ENCODE data around the gene PALLD.

PALLD gene

GRCh38 chr4:168560184-168561180 lies 63.6 kb downstream of the PALLD start:
- no peak for DNase-seq

- no peak for DNase-seq
These were observed 65.3 kb downstream of the PALLD start for GRCh38 chr4:168562041-168562571.

GRCh38 chr4:168564023-168564422 lies 67.2 kb downstream of the PALLD start:
- DNase-seq: no peak

DNA sequence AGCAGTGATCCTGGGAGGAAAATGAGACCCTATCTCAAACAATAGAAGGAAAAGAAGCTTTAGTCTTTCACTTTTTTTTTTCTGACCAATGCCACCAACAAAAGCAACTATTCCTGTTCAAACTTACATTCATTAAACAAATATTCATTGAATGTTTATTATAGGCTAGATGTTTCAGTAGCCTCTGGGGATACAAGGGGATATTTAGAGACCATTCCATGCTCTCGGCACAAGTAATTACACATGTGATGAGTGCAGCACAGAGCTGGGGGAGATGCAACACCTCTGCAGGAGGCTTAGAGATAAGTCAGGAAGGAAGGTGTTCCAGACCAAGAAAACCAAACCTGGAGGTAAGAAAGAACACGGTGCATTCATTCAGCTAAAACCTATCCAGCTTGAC lies 68.3 kb downstream of the PALLD start:
- no peak for DNase-seq

DNA sequence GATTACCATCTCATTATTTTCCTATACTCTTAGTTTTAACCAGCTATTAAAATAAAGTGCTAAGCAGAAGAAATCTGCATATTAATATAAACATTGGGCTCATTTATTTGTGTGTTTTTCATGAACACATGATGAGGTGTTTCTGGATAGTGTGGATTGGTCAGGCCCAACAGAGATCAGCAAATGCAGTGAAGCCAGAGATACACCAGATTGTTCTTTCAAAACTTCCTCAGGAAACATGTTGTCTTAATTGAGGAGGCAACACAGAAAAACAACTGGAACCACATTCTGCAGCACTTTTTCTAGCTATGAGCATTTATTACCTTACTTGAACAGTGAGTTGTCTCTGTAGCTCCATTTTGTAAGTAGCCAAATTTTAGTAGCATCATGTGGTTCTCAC lies 69.9 kb downstream of the PALLD start:
- DNase-seq: no peak

DNA sequence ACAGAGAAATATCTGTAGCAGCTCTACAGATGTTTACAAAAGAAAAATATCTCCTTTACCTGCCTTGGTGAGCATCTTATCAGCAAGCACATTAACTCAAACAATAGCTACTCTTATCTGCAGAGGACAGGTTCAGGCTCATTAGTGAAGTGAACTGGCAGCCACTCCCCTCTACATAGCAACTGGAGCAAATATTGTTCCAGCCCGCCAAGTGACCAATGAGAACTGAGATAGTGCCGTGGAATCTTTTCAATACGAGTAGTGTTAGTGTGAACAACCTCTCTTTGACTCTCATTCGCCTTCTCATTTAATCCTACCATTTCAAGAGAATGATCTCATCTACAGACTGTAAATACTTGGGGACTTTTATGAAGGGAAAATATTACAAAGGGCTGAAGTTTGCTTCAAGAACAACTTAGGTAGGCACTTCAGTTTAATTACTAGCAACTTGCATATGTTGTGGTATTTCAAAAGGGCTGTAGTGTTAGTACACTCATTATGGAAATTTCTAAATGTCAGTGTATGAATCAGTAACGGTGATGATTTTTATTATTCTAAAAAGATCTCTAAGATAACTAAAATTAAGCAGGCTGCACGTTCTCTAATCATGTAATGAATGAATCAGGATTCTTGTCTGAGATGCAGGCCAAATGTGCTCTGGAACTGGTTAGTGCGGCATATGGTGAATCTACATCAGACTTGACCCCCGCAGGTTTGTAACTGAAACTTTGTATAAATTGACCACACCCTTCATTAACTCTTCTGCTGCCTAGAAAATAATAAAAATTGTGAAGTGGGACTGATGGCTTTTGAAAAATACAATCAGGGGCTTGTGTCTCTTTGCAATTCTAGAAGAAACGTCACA lies 72.4 kb downstream of the PALLD start:
- DNase-seq: no peak

- DNase-seq: no peak
These were observed 73.1 kb downstream of the PALLD start for GRCh38 chr4:168569931-168570276.

DNA sequence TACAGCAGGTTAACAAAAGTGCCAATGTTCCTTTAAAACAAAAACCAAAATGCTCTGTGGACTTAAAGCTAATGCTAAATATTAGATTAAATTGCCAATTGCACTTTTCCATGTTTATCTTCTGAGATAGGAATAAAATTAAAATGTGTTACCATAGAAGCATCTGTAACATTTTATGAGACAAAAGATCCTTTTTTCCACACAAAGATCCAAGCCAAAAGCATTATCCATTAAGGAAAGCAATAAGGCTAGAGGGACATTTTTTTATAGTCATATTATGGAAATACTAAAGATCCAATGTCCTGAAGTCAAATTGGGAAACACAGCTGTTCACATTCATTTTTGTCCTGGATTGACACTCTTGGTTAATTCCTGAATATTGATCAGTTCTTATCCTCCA lies 73.6 kb downstream of the PALLD start:
- DNase-seq: no peak

DNA sequence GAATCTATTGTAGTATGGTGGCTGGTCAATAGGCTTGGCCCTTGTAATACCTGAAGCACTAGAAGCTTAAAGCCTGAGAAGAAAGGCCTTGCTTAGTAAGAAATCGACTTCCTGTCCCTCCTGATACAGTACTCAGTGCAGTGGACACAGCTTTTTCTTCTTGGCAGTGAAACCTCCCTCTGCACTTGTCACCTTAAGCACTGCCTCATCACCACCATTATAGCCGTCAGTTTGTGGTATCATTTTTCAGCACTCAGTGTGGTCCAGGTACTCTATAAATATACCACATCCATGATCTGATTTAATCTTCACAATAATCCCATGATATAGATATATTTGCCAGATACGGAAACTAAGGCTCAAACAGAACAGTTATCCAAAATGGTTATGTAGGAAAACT lies 75.2 kb downstream of the PALLD start:
- no peak for DNase-seq

DNA sequence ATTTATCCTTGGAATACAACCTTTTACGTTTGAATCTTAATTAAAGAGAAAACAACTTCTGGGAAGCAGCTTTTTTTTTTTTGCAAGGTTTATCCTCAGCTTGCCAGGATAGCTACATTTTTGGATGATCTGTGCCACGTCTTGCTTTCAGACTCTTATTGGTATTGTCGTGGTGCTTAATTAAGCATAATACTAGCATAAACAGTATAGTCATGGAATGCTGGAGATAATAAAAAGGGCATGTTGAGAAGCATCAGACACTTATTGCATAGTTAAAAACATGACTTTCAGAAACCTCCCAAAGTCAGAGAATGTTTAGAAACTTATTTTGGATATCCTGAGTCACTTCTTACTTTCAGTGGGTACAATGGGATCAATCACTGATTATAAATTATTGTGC lies 77.0 kb downstream of the PALLD start:
- no peak for DNase-seq

DNA sequence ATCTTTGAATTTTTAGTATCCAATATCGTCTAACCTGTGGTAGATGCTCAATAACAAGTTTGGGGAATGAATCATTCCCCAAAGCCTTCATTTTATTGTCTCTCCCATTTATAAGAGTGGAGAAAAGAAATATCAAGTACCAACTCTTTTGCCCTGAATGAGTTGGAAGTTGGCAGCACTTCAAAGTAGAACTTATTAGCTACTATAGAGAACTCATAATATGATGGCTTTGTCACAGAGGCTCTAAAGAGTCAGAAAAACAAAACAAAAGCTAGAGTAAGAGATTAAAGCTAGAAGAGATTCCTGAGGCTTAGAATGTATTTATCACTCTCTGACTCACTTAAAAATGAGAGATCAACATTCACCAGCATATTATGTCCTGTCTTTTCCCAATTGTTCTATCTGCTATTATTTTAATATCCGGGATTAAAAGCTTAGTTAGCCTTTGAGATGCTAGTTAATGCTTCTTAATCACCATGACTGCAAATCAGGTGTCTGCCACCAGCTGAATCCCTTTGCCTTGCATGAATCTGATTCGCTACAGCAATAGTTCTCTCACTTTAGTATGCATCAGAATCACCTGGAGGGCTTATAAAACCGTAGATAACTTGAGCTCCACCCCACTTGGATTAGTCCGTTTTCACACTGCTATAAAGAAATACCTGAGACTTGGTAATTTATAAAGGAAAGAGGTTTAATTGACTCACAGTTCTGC lies 77.9 kb downstream of the PALLD start:
- DNase-seq: no peak

DNA sequence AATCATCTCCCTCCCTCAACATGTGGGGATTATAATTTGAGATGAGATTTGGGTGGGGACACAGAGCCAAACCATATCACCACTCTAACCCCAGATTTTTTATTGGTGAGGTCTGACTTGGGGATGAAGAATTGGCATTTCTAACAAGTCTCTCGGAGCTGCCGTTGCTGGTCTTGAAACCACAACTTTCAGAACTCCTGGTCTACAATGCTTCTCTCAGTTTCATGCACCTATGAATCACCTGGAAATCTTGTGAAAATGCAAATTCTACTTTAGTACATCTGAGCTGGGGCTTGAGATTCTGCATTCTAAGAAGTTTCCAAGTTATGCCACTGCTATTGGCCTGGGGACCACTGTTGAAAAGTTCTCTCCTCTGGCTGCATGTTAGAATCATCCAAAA lies 78.6 kb downstream of the PALLD start:
- DNase-seq: no peak

DNA sequence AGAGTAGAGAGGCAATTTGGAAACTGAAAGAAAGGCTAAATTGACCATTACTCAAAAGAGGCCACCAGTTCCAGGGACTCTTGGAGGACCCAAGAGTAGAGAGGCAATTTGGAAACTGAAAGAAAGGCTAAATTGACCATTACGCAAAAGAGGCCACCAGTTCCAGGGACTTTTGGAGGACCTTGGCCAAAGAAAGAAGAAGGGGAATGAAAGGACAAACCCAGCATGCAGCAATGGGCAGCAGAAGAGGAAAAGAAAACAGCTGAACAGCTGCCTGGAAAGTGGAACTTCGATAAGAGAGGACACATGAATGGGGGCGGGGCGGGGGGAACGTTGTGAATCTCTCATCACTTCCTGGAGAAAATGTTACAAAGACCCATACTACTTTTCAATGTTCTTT lies 80.8 kb downstream of the PALLD start:
- DNase-seq: no peak

GRCh38 chr4:168580228-168580627 lies 83.4 kb downstream of the PALLD start:
- no peak for DNase-seq

- no peak for DNase-seq
These were observed 87.5 kb downstream of the PALLD start for GRCh38 chr4:168584321-168584771.

DNA sequence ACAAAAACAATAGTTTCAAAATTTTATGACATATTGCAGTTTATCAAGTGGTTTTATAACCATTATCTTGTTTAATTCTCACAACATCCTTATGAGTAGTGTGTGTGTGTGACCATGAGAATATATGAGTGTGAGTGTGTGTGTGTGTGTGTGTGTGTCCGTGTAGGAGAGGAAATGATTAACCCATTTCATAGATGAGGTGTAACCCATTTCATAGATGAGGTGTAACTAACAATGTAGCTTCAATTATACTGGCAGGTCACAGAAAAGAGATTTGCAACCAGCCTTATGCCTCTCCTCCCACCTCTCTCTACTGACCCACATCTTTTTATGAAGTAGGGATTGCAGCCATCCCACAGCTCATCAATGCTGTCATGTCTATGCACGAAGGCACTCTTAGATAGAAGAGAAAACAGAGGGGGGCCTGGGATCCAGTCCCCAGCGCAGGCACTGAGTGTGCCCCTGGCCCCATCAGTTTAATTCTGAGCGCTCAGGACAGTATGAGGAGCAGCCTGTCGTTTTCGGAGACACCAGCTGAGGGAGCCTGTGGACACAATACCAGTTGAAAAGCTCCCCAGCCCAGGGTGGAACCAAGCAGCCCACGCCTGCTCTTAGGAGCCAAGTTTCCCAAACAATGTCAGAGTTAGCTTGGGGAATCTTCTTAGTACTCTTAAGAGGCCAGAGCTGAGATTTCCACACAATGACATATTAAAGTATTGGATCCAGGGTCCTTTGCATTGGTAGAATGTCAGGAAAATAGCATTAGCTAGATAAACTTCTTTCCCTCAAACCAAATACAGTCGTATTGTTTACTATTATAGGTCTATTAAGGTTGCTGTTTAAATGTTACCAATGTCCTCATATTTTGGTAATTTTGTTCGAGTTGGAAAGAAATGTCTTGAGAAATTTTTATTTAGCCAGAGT lies 88.6 kb downstream of the PALLD start:
- DNase-seq: no peak

DNA sequence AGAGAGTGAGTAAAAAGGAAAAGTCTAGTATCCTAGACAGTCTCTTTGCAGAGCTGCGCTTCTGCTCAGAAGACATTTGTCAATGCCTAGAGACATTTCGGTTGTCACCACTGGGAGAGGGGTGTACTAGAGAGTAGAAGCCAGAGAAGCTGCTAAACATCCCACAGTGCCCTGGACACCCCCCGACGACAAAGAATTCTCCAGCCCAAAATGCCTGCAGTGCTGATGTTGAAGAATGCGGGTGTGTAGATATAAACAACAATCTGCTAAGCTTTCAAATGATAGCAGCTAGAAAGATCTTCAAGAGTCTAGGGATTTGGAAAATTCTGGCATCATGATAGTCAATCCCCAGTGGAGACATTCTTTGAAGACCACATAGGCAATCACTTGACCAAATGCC lies 90.1 kb downstream of the PALLD start:
- DNase-seq: no peak

DNA sequence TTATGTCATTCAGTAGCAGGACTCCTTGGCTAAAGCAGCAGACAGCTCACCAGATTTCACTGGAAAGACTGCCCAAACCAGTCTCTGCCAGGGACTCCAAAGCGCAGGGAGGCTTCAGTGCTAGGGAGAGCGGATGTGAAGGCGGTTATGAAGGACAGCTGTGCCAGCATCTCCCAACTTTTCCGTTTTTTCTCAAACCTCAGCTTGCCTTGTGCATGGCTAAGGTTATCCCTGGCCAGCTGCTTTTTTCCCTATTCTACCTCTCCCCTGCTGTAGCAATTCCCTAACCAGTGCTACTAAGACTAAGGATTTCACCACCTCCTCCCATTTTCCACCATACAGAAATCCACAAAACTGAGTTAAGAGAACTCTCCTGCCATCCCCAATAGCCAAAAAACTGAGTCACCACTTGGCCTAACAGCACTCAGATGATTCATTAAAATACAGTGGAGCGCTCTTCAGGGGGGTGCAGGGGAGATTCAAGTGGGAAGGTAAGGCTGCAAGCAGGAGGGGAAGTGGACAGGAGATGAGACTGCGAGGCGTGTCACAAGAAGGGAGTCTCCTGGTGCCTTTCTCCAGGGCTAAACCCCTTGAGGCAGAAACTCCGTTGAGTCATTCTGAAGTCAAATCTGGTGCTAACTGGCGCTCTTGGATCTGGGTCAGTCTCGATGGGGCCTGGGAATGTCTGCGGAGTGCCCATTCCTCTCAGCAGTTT lies 90.7 kb downstream of the PALLD start:
- no peak for DNase-seq

DNA sequence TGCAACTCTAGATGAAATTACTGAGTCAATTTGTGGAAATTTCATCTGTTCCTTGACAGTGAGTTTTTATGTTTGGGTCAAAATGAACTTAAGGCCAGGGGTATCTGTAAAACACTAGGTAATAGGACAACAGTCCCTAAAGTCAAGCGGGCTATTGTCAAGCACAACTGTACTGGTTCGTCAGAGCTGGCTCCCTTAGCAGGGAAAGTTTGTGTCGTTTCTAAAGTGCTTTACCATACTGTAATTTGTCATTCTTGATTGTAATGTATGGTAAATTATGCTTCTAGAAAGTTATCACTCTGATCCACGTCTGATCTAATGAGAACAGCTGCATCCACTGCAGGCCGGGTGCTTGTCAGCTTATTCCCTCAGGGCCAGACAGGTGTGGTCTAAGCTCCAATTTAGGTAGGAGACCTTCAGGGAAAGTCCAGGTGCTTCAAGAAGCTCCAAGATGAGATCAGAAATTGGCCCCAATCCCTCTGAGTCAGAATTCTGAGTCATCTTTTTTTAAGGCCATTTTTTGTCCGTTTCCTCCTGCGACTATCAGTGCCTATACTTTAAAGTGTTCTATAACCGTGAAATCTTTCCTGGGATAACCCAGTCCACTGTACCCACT lies 92.2 kb downstream of the PALLD start:
- no peak for DNase-seq

DNA sequence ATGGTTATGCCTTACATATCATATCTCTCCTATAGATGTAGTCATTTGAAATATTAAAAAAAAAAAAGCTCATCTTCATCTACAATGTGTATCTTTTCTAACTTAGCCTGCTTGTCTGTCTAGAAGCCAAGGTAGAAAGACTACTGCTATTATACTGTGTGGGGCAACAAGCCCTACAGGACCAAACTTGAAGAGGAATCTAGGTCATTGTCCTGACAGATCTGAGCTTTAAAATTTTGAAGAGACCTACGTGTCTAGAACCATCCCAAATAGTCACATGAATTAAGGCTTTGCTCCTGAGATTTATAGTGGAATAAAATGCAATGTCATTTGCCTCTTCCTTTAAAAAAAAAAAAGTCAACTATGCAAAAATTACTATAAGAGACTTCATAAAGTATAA lies 95.8 kb downstream of the PALLD start:
- no peak for DNase-seq

- DNase-seq: no peak
These were observed 96.5 kb downstream of the PALLD start for GRCh38 chr4:168593399-168593798.
